HL-60/S4 treated with phorbol 12-myristate 13-acetate at 8.2 ng/mL for 4 days and 3 days (cell line): Measurements from ENCODE around the gene RALGAPA2.

Experiments used
- in situ Hi-C: fragments of 300-500 bp; cut with MboI; formaldehyde crosslinking; loops from 2 replicates; pipeline ENCODE4 v1.15.0; 2022; ENCODE audit warnings: low sequenced_read_pairs

Gene RALGAPA2

GRCh38 chr20:20447196-20447595 is 265.2 kb downstream of the RALGAPA2 start:
- in situ Hi-C loops = no loop called here

- in situ Hi-C loops = no loop called here
Measured at GRCh38 chr20:20446425-20447015, 265.9 kb downstream of the RALGAPA2 start.

GRCh38 chr20:20446001-20446400 is 266.4 kb downstream of the RALGAPA2 start:
- in situ Hi-C loops = no loop called here

GRCh38 chr20:20443504-20443903 is 268.9 kb downstream of the RALGAPA2 start:
- in situ Hi-C loops = no loop called here

GRCh38 chr20:20442466-20442865 is 270.0 kb downstream of the RALGAPA2 start:
- in situ Hi-C loops = no loop called here

GRCh38 chr20:20440886-20441658 is 271.4 kb downstream of the RALGAPA2 start:
- in situ Hi-C loops = no loop called here

GRCh38 chr20:20440481-20440880 is 272.0 kb downstream of the RALGAPA2 start:
- in situ Hi-C loops = no loop called here

- in situ Hi-C loops = no loop called here
Measured at GRCh38 chr20:20439602-20440190, 272.7 kb downstream of the RALGAPA2 start.

GRCh38 chr20:20437314-20437713 is 275.1 kb downstream of the RALGAPA2 start:
- in situ Hi-C loops = no loop called here

- in situ Hi-C loops = no loop called here
Measured at GRCh38 chr20:20436689-20437088, 275.8 kb downstream of the RALGAPA2 start.

GRCh38 chr20:20435453-20435852 is 277.0 kb downstream of the RALGAPA2 start:
- in situ Hi-C loops = no loop called here

- in situ Hi-C loops = no loop called here
Measured at GRCh38 chr20:20432618-20433286, 279.7 kb downstream of the RALGAPA2 start.

GRCh38 chr20:20430066-20430465 is 282.4 kb downstream of the RALGAPA2 start:
- in situ Hi-C loops = no loop called here

- in situ Hi-C loops = no loop called here
Measured at GRCh38 chr20:20428067-20428466, 284.4 kb downstream of the RALGAPA2 start.

- in situ Hi-C loops = no loop called here
Measured at GRCh38 chr20:20427227-20427864, 285.1 kb downstream of the RALGAPA2 start.

- in situ Hi-C loops = no loop called here
Measured at GRCh38 chr20:20426655-20426907, 285.9 kb downstream of the RALGAPA2 start.

GRCh38 chr20:20425823-20426654 is 286.4 kb downstream of the RALGAPA2 start:
- in situ Hi-C loops = no loop called here

GRCh38 chr20:20423117-20423516 is 289.3 kb downstream of the RALGAPA2 start:
- in situ Hi-C loops = no loop called here

- in situ Hi-C loops = no loop called here
Measured at GRCh38 chr20:20417876-20418676, 294.4 kb downstream of the RALGAPA2 start.

GRCh38 chr20:20415321-20415720 is 297.1 kb downstream of the RALGAPA2 start:
- in situ Hi-C loops = no loop called here
